ENCODE data around the gene PPM1F.

PPM1F gene

DNA sequence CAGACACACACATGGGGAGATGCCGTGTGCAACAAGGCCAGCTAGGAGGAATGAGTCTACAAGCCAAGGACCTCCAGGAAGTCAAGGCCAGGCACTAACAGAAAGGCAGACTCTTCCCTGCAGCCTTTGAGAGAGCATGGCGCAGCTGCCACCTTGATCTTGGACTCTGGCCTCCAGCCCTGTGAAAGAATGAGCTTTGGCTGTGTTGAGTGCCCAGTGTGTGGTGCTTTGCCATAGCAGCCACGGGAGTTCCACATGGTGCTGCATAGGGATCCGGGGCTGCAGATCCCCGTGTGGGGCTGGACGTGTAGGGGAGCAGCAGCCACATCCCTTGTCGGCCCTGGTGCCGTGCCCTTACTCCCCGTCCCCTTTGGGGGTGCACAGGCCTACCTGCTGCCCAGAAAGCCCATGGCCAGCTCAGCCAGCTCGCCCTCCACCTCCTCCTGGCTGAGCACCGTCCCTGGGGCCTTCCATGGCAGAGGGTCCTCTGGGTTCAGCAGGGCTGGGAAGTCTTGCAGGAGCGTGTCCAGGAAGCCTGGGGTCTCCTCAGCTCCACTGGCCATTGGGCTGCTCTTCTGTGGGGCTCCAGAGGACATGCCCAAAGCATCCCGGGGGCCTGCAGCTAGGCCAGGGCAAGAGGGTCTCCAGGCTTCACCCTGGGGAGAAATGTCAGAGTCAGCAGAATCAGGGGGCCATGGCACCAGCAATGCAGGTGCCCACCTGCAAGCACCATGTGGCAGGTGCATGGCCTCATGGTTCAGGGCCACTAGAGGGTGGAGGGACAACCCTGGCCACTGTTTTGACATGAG is 7.0 kb downstream of the PPM1F start:
- peak in 1 of 2 donors; percentile 58 for DNase-seq
- H3K4me1 ChIP-seq: peaks cover 0 to 47% (median 30%) of the 10 kb centered on the region in 4 donors
- intact Hi-C loops (cut with DNase I; ENCODE audit: low total_unique reads): no loop called here
- H3K36me3 ChIP-seq: peaks cover 0 to 29% (median 12%) of the 10 kb centered on the region in 3 donors
- H3K9me3 ChIP-seq: no peaks in the 10 kb centered on the region
- no peaks in the 10 kb centered on the region for H3K27me3 ChIP-seq
- TF ChIP-seq, protein P1, sequence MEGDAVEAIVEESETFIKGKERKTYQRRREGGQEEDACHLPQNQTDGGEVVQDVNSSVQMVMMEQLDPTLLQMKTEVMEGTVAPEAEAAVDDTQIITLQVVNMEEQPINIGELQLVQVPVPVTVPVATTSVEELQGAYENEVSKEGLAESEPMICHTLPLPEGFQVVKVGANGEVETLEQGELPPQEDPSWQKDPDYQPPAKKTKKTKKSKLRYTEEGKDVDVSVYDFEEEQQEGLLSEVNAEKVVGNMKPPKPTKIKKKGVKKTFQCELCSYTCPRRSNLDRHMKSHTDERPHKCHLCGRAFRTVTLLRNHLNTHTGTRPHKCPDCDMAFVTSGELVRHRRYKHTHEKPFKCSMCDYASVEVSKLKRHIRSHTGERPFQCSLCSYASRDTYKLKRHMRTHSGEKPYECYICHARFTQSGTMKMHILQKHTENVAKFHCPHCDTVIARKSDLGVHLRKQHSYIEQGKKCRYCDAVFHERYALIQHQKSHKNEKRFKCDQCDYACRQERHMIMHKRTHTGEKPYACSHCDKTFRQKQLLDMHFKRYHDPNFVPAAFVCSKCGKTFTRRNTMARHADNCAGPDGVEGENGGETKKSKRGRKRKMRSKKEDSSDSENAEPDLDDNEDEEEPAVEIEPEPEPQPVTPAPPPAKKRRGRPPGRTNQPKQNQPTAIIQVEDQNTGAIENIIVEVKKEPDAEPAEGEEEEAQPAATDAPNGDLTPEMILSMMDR (IDR thresholded peaks at IDR 0.05): no peak
- H3K27ac ChIP-seq: peak overlapping the region in 1 of 2 donors; percentile 66
- H3K4me3 ChIP-seq: no peak overlapping the region

DNA sequence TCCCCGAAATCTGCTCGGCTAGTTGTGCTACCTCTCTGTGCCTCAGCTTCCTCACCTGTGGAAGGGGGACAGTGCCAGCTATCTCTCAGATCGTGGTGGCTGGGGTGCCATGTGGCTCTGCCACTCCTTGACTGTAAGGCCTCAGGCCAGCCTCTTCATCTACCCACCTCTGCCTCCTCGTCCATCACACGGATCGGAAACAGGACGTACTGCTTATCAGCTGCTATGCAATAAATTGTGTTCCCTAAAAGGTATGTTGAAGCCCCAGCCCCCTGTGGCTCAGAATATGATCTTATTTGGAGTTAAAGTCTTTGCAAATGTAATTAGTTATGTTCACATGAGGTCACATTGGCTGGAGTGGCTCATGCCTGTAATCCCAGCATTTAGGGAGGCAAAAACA is 7.8 kb downstream of the PPM1F start:
- peaks cover 0 to 31% (median 12%) of the 10 kb centered on the region in 3 donors for H3K36me3 ChIP-seq
- H3K9me3 ChIP-seq: no peaks in the 10 kb centered on the region
- H3K27me3 ChIP-seq: no peaks in the 10 kb centered on the region
- TF ChIP-seq, protein P1 (IDR thresholded peaks at IDR 0.05): no peak
- intact Hi-C loops (cut with DNase I; ENCODE audit: low total_unique reads): no loop called here
- no peak overlapping the region for H3K27ac ChIP-seq
- H3K4me3 ChIP-seq: no peak overlapping the region
- peaks cover 0 to 49% (median 30%) of the 10 kb centered on the region in 4 donors for H3K4me1 ChIP-seq
- DNase-seq: no peak

DNA sequence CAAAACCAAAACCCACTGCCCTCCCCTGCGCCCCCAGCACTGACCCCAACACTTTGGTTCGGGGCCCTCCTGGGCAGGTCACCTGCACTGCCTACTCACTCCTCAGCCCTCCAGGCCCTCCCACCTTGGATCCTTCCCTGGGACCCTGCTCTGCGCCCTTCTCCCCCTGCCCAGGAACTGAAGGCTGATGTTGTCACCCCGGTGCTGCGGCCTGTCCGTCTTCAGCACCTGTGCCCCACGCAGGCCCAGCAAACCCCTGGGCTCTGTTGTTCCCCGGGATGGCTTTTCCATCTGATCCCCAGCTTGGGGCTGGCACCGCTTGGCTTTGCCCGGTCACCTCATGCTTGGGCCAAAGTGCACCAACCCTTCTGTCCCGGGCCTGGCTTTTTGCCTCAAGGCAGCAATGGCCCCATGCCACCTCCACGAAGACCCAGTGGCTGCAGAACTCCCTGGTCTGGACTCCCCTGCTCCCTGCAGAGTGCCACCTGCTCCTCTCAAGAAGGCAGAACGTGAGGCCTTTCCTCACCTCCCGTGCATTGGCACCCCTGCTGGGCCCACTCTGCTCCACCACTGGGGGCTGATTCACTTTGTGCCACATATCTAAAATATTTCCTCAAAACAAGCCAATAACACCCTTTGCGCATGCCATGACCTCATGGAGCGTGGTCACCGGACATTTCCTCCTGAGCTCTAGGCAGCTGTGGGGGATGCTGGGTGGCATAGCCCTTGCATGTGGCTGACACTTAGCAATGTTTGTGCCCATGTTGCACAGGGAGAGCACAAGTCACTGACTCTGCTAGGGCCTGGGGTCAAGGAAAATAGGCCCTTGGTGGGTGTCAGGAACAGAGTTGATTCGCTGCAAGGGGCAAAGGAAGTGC is 8.8 kb downstream of the PPM1F start:
- DNase-seq: peak in 1 of 2 donors; percentile 63
- Histone ChIP-seq H3K4me3 (no peak overlapping the region), H3K36me3 (peaks cover 0 to 35% (median 12%) of the 10 kb centered on the region in 3 donors), H3K9me3 (no peaks in the 10 kb centered on the region), H3K27me3 (no peaks in the 10 kb centered on the region), H3K4me1 (peaks cover 0 to 50% (median 37%) of the 10 kb centered on the region in 4 donors), H3K27ac (peak overlapping the region in 1 of 2 donors; percentile 89)
- TF ChIP-seq, protein P1 (IDR thresholded peaks at IDR 0.05): no peak
- intact Hi-C loops (cut with DNase I; ENCODE audit: low total_unique reads): no loop called here

DNA sequence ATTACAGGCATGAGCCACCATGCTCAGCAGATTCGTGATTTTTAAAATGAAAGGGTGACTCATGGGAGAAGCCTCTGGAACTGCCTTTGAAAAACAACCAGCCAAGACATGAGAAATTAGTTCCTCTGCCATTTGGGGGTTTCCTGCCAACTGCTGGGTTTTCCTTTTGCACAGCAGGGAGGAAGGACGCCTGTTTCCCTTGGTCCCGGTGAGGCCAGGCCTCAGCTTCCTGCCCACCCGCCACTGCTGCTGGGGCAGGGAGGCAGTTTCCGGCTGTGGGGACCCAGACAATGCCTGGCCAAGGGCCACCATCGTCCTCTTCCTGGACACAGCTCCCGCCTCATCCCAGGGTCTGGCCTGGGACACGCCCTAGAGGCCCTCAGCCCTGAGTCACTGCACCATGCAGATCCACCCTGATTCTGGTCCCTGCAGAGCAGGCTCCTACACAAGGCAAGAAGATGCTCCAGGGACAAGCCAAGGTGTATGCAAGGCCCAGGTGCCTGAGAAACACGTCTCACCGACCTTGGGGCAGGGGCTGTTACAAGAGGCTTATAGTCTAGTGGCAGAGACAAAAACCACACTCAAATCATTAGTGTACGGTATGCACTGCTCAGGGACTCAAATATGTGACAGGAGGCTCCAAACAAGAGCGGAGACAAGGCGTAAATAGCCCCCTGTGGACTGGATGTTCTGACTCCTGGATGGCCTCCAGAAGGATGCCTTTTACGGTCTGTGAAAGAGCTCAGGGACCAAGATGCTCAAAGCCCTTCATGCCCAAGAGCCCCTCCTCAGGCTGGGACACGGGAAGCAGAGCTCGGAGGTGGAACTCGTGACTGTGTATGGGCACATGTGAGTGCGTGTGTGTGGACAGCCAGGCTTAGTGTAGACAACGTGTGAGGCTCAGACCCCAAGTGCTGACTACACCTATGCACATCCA is 10.0 kb downstream of the PPM1F start:
- no peaks in the 10 kb centered on the region for H3K27me3 ChIP-seq
- peaks cover 0 to 35% (median 12%) of the 10 kb centered on the region in 3 donors for H3K36me3 ChIP-seq
- H3K9me3 ChIP-seq: no peaks in the 10 kb centered on the region
- TF ChIP-seq, protein P1 (IDR thresholded peaks at IDR 0.05): no peak
- peaks cover 1 to 53% (median 40%) of the 10 kb centered on the region in 4 donors for H3K4me1 ChIP-seq
- H3K4me3 ChIP-seq: no peak overlapping the region
- peak; percentile 74 to 84 for DNase-seq
- H3K27ac ChIP-seq: peak overlapping the region; percentile 59 to 89
- intact Hi-C loops (cut with DNase I; ENCODE audit: low total_unique reads): no loop called here

DNA sequence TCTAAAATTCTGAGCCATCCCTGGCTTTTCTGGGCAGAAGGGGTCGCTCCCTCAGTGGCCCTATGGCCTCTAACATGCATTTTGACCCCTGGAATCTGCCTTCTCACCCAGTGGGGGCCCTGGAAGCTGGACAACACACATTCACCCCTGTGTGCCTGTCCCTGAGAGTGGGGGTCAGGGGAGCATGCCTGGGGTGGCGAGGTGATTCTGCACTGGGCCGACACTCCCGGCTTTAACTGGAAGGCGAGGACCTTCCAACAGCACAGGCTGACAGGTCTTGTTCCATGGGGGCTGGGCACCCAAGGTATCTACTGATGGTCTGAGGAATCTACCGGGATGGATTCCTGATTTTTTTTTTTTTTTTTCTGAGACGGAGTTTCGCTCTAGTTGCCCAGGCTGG is 10.7 kb downstream of the PPM1F start:
- Histone ChIP-seq H3K4me3 (no peak overlapping the region), H3K9me3 (no peaks in the 10 kb centered on the region), H3K27me3 (no peaks in the 10 kb centered on the region), H3K27ac (peak overlapping the region; percentile 59 to 89), H3K4me1 (peaks cover 7 to 54% (median 41%) of the 10 kb centered on the region in 4 donors), H3K36me3 (peaks cover 0 to 35% (median 12%) of the 10 kb centered on the region in 3 donors)
- TF ChIP-seq, protein P1 (IDR thresholded peaks at IDR 0.05): no peak
- intact Hi-C loops (cut with DNase I; ENCODE audit: low total_unique reads): no loop called here
- no peak for DNase-seq

All from tibial artery (tissue), 4 donors.